ENCODE measurements around the gene NID1.
"Not testable (repeated sequence)": the region's sequence is repeated elsewhere in the genome, so short reads cannot be mapped to it uniquely, and the experiment has no call there.

The NID1 gene

GRCh38 chr1:235992868-235993267, 72.0 kb downstream of the NID1 start:
- no peak for DNase-seq

DNA sequence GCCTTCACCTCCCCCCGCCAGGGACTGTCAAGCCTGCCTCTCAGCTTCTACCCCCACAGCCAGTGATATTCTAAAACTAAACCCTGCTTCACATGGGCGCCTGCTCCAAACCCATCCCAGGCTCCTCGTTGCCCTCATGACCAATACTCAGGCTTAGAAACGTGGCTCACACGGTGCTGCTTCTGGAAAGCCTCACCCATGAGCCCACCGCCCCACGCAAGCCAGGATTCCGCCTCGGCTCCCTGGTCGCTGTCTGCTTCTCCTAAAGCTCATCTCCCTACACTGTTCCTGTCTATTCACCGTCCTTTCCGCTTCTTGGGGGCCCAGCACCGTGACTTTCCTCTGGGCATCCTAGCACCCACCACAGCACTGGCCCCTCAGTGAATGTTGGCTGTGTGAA, 72.5 kb downstream of the NID1 start:
- no peak for DNase-seq

GRCh38 chr1:235990330-235990795, 74.5 kb downstream of the NID1 start:
- DNase-seq, result no peak

DNA sequence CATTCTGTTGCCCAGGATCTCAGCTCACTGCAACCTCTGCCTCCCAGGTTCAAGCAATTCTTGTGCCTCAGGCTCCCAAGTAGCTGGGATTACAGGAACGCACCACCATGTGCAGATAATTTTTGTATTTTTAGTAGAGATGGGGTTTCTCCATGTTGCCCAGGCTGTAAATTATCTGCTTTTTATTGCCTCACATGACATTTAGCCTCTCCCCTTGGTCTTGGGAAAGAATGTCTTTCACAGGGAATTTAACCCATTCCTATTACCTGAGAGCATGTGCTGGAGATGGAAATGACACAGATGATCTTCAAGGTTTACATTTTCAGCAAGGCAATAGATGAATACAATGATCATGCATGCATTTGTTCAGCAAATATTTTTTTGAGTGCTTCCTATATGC, 75.8 kb downstream of the NID1 start:
- no peak for DNase-seq

DNA sequence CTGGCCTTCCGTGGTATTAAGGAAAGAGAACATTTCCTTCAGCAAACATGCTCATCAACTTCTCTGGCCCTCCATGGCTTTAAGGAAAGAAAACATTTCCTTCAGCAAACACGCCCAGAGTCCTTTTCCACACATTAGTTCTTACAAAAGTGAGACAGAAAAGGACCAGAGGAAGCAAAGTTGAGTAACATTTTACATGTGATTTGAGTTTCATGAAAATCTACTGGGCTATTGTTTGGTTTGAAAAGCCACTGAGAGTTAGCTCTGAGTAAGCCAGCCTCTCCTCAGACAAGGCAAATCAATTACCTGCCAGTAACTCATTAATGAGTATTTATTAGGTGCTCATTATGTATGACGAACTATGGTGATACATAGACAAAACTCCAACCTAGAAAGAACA, 78.0 kb downstream of the NID1 start:
- DNase-seq, result no peak

DNA sequence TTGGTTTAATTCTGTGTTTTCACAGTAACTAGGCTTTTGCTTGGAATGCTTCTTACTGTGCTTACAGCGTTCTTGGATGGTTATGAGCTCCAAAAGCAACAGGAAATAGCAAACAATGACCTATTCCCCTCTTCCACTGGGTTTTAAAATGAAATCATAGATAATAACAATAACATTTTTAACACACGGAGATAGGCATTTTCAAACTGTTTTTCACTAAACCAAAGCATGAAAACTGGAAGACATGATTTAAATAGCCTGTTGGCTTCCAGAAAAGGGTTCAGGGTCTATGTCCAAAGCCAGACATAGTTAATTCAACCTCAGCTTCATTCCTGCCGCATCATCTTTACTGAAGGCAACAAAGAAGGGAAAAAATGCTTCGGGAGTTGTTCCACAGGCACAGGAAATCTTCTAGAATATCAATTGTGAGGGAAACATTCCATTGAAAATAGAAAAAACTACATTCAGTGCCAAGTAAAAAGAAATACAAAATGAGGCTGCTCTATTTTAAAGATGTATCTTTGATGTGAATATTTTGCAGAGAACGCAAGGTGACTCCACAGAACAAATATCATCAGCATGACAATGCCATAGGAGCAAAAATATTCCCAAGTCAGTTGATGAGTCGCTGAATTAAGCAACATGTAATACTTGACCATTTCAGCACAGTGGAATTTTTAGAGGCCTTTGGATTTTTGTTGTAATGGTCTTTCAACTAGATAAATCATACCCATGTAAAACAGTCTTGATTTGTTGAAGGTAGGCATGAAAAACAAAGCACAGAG, 80.7 kb downstream of the NID1 start:
- DNase-seq, result no peak

DNA sequence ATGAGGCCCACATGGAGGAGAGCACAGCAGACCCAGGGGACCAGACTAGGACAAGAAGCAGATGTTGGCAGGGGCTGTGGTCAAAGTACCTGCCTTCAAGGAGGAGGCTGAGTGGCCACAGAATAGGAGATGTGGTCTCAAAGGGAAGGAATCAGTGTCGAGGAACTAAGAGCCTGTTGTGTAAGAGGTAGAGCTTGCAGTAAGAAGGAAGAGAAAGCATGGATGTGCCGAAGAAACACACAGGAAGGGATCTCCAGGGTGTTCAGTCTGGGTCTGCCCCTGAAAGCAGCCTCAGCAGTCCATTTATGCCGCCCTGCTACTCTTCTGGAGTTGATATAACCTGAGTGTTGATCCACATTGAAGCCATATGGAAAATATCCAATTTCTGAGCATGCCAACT, 83.9 kb downstream of the NID1 start:
- no peak for DNase-seq

GRCh38 chr1:235979716-235980333, 85.1 kb downstream of the NID1 start:
- DNase-seq, result no peak

- no peak for DNase-seq
Measured at GRCh38 chr1:235979176-235979575, 85.7 kb downstream of the NID1 start.

GRCh38 chr1:235976490-235976889, 88.4 kb downstream of the NID1 start:
- DNase-seq, result no peak

DNA sequence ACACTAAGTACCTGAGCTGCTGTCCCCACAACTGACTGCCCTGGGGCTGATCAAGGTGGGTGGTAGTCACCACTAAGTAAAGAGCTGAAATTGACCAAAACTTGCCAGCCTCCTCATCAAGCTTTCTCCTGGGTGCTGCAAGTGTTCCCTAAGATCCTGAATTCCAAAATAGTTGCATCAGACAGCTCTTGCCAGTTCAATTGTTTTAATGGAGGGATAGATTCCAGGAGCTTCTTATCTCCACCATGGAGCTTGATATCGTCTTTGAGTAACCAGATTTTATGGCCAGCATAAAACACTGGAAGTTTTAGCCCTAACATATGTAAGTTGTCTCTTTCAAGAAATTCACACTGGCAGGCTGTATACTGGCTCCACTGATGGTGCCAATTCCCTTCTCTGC, 90.3 kb downstream of the NID1 start:
- DNase-seq, result no peak

DNA sequence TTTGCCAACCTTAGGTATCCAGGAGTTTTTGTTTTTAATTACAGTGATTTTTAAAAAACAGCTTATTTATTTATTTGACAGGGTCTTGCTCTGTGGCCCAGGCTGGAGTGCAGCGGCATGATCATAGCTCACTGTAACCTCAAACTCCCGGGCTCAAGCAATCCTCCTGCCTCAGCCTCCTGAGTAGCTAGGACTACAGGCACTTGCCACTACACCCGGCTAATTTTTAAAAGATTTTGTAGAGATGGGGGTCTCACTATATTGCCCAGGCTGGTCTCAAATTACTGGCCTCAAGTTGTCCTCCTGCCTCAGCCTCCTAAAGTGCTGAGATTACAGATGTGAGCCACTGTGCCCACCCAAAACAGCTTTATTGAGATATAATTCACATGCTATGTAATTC, 92.2 kb downstream of the NID1 start:
- not testable (repeated sequence) for DNase-seq

- no peak for DNase-seq
Measured at GRCh38 chr1:235972311-235972689, 92.6 kb downstream of the NID1 start.

GRCh38 chr1:235971571-235972310, 93.1 kb downstream of the NID1 start:
- DNase-seq, result peak; percentile 59

DNA sequence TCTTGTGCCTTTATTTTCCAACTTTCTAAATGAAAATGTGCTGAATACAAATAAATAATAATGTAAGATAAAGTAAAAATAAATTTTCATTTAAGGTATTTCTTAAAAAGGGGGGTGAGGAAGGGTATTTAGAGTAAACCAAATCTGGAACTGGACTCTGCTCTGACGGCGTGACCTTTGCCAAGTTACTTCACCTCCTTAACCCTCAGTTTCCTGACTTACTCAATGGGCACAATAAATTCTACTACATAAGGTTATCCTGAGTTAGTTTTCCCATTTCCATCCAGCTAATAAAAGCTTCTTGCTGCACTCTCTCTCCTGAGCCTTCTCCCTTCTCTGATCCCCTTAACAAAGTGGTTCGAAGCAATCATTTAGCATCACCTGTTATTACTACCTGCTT, 93.9 kb downstream of the NID1 start:
- DNase-seq, result no peak

- no peak for DNase-seq
Measured at GRCh38 chr1:235968831-235969230, 96.1 kb downstream of the NID1 start.

DNA sequence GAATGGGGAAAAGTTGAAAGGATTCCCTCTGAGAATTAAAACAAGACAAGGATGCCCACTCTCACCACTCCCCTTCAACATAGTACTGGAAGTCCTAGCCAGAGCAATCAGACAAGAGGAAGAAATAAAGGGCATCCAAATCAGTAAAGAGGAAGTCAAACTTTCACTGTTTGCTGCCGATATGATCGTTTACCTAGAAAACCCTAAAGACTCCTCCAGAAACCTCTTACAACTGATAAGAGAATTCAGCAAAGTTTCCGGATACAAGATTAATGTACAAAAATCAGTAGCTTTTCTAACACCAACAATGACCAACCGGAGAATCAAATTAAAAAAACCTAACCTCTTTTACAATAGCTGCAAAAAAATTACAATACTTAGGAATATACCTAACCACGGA, 98.8 kb downstream of the NID1 start:
- not testable (repeated sequence) for DNase-seq

GRCh38 chr1:235960809-235961208, 104.1 kb downstream of the NID1 start:
- no peak for DNase-seq

- no peak for DNase-seq
Measured at GRCh38 chr1:235958021-235958420, 106.9 kb downstream of the NID1 start.

- no peak for DNase-seq
Measured at GRCh38 chr1:235955777-235956176, 109.1 kb downstream of the NID1 start.

- no peak for DNase-seq
Measured at GRCh38 chr1:235954306-235955283, 110.3 kb downstream of the NID1 start.

- DNase-seq, result no peak
Measured at GRCh38 chr1:235953801-235954200, 111.1 kb downstream of the NID1 start.
